Left lung (tissue), 10 donors: ENCODE results near the gene CHDH. TPM values are rescaled to one million over a fixed set of nuclear protein-coding genes. Genes with fewer than 3 reads are reported as not detected.

Source experiments
- ATAC-seq: fragments of 200-7000 bp; cut with Tn5 transposase; one replicate; pipeline ENCODE4 v1.9.1; 2020; ENCODE audit warnings: moderate library complexity
- DNase-seq, 4 donors: peaks; one replicate each; pipeline ENCODE4 v3.0.0-alpha.2; 2013 to 2020
- H3K27ac ChIP-seq, 2 donors: fragments of 200-600 bp; sonication (generic) in 1 of 2; one replicate each; pipeline versions ENCODE4 v1.5.0 to v1.8.0; 2020 to 2021
- H3K27me3 ChIP-seq, 2 donors: fragments of 200-600 bp; sonication (generic) in 1 of 2; one replicate each; pipeline versions ENCODE4 v1.5.0 to v1.8.0; 2020 to 2021
- H3K36me3 ChIP-seq, 2 donors: fragments of 200-600 bp; sonication (generic) in 1 of 2; one replicate each; pipeline versions ENCODE4 v1.5.0 to v1.8.0; 2020 to 2021
- H3K4me1 ChIP-seq, 2 donors: fragments of 200-600 bp; one replicate each; pipeline ENCODE4 v1.8.0; 2021
- H3K4me3 ChIP-seq, 2 donors: fragments of 200-600 bp; sonication (generic) in 1 of 2; one replicate each; pipeline versions ENCODE4 v1.5.0 to v1.8.0; 2020 to 2021; ENCODE audit warnings: mild to moderate bottlenecking in 1 of 2
- H3K9me3 ChIP-seq, 2 donors: fragments of 200-600 bp; sonication (generic) in 1 of 2; one replicate each; pipeline versions ENCODE4 v1.5.0 to v1.8.0; 2020 to 2021
- CTCF ChIP-seq, 2 donors: fragments of 200-600 bp; sonication (generic) in 1 of 2; IDR thresholded peaks; one replicate each; pipeline versions ENCODE4 v1.5.0 to v1.8.0; 2021; ENCODE audit warnings: antibody characterized with exemption in 2 of 2
- intact Hi-C, 2 donors: fragments of 100-400 bp; cut with DNase I; formaldehyde crosslinking; loops; one replicate each; pipeline versions ENCODE4 v1.11.2 to v1.14.2; 2022
- polyA plus RNA-seq, 6 donors: library from polyadenylated mRNA; unstranded; fragments of 120-200 nt; gene quantifications; one replicate each; pipeline ENCODE4 v1.2.1, GENCODE V29; 2013; ENCODE audit not compliant: insufficient read length in 6 of 6
- total RNA-seq, 2 donors: library from RNA; stranded (reverse); fragmentation: NEBNext Ultra II Directional; extraction: Animal tissue kit (Norgen Biotek cat#: 25700); gene quantifications; one replicate each; pipeline ENCODE4 v1.2.1, GENCODE V29; 2021
- donor health status: DM: no; HTN: yes; CAD: no.
- donor health status: DM: no; HTN: no; CAD: no.

CHDH gene
- total and polyA plus RNA-seq, 8 donors = 3.3 to 11.4 (median 4.3) TPM

- no peaks in the 10 kb centered on the region for H3K9me3 ChIP-seq
- no peak overlapping the region for H3K4me3 ChIP-seq
- TF ChIP-seq CTCF (IDR thresholded peaks at IDR 0.05) = no peak
- peak; percentile 25 for ATAC-seq
- no peaks in the 10 kb centered on the region for H3K27me3 ChIP-seq
- H3K36me3 ChIP-seq = no peaks in the 10 kb centered on the region
- peaks cover 0 to 7% of the 10 kb centered on the region in 2 donors for H3K4me1 ChIP-seq
- intact Hi-C loops = no loop called here
- peak overlapping the region in 1 of 2 donors; percentile 33 for H3K27ac ChIP-seq
- DNase-seq = peak in 1 of 4 donors; percentile 47
Measured at GRCh38 chr3:53833700-53834099, 12.5 kb downstream of the CHDH start.

GRCh38 chr3:53833053-53833645 is 13.1 kb downstream of the CHDH start:
- Histone ChIP-seq H3K27ac (no peak overlapping the region), H3K4me3 (no peak overlapping the region), H3K27me3 (no peaks in the 10 kb centered on the region), H3K4me1 (peaks cover 0 to 7% of the 10 kb centered on the region in 2 donors), H3K9me3 (no peaks in the 10 kb centered on the region), H3K36me3 (no peaks in the 10 kb centered on the region)
- DNase-seq = no peak
- intact Hi-C loops = no loop called here
- no peak for TF ChIP-seq CTCF (IDR thresholded peaks at IDR 0.05)
- ATAC-seq = no peak

GRCh38 chr3:53830944-53831343 is 15.3 kb downstream of the CHDH start:
- Histone ChIP-seq H3K4me1 (peaks cover 0 to 7% of the 10 kb centered on the region in 2 donors), H3K27me3 (no peaks in the 10 kb centered on the region), H3K9me3 (no peaks in the 10 kb centered on the region), H3K36me3 (no peaks in the 10 kb centered on the region), H3K27ac (no peak overlapping the region), H3K4me3 (no peak overlapping the region)
- ATAC-seq = no peak
- DNase-seq = no peak
- no peak for TF ChIP-seq CTCF (IDR thresholded peaks at IDR 0.05)
- intact Hi-C loops = no loop called here

DNA sequence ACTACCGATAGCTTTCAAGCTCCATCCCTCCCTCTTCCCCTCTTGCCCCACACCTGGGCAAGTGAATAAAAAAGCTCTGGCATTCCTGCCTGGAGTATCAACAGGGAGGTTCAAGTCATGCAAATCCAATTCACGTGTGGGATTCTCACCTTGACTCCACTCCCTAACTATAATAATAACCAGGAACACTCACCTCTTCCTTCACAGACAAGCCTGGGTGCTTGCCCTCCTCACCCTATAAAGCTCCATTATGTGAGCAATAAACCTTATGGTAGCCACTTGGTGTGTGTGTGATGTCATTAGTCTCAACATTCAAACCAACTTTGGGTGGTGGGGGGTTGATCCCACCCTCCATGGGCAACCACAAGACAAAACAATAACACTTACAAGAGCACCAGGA is 16.6 kb downstream of the CHDH start:
- no peaks in the 10 kb centered on the region for H3K27me3 ChIP-seq
- H3K27ac ChIP-seq = no peak overlapping the region
- no peaks in the 10 kb centered on the region for H3K36me3 ChIP-seq
- peaks cover 0 to 7% of the 10 kb centered on the region in 2 donors for H3K4me1 ChIP-seq
- DNase-seq (no peak), ATAC-seq (no peak)
- H3K4me3 ChIP-seq = no peak overlapping the region
- intact Hi-C loops = no loop called here
- TF ChIP-seq CTCF (IDR thresholded peaks at IDR 0.05) = no peak
- no peaks in the 10 kb centered on the region for H3K9me3 ChIP-seq

DNA sequence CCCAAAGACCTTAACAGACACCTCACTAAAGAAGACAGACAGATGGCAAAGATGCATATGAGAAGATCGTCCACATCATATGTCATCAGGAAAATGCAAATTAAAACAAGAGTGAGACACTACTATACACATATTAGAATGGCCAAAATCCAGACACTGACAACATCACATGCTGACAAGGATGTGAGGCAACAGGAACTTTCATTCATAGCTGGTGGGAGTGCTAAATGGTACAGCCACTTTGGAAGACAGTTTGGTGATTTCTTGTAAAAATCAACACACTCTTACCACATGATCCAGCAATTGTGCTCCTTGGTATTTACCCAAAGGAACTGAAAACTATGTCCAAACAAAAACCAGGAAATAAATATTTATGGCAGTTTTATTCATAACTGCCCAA is 17.6 kb downstream of the CHDH start:
- Histone ChIP-seq H3K36me3 (peaks cover 0 to 1% of the 10 kb centered on the region in 2 donors), H3K4me1 (peaks cover 0 to 2% of the 10 kb centered on the region in 2 donors), H3K27me3 (no peaks in the 10 kb centered on the region), H3K4me3 (no peak overlapping the region), H3K9me3 (no peaks in the 10 kb centered on the region), H3K27ac (no peak overlapping the region)
- ATAC-seq (no peak), DNase-seq (no peak)
- intact Hi-C loops = no loop called here
- TF ChIP-seq CTCF (IDR thresholded peaks at IDR 0.05) = no peak
